GM23338 (cell line): ENCODE measurements around the gene SORCS2. TPM values are rescaled to one million over a fixed set of nuclear protein-coding genes. Genes with fewer than 3 reads are reported as not detected.

ENCODE experiments used
- ATAC-seq: fragments of 200-7000 bp; cut with Tn5 transposase; 3 replicates; pipeline ENCODE4 v1.9.1; 2020
- DNase-seq: peaks from one replicate; pipeline ENCODE4 v3.0.0-alpha.2; 2015; ENCODE audit warnings: low spot score
- H2AFZ ChIP-seq: fragments of 200-600 bp; sonication (generic); 2 replicates; pipeline ENCODE4 v1.8.0; 2016; ENCODE audit warnings: antibody characterized with exemption, mild to moderate bottlenecking, moderate library complexity
- H3F3A ChIP-seq: fragments of 200-600 bp; sonication (generic); replicated peaks from 2 replicates; pipeline ENCODE4 v1.8.0; 2017; ENCODE audit warnings: antibody characterized with exemption, mixed run types, low read depth
- H3K27ac ChIP-seq: fragments of 200-600 bp; sonication (generic); 2 replicates; pipeline ENCODE4 v1.6.1; 2016; ENCODE audit warnings: low read depth
- H3K27me3 ChIP-seq: fragments of 200-600 bp; sonication (generic); 2 replicates; pipeline ENCODE4 v1.8.0; 2016; ENCODE audit warnings: mild to moderate bottlenecking, mixed run types, moderate library complexity; ENCODE audit not compliant: insufficient read depth
- H3K36me3 ChIP-seq: fragments of 200-600 bp; sonication (generic); 2 replicates; pipeline ENCODE4 v1.8.0; 2016; ENCODE audit warnings: mild to moderate bottlenecking; ENCODE audit not compliant: insufficient read depth
- H3K4me1 ChIP-seq: fragments of 200-600 bp; sonication (generic); 2 replicates; pipeline ENCODE4 v1.8.0; 2016; ENCODE audit warnings: mild to moderate bottlenecking, moderate library complexity; ENCODE audit not compliant: insufficient read depth
- H3K4me2 ChIP-seq: fragments of 200-600 bp; sonication (generic); 2 replicates; pipeline ENCODE4 v1.7.1; 2017; ENCODE audit warnings: mixed run types
- H3K4me3 ChIP-seq: fragments of 200-600 bp; sonication (generic); 2 replicates; pipeline ENCODE4 v1.6.1; 2016; ENCODE audit warnings: mixed run types
- H3K79me2 ChIP-seq: fragments of 200-600 bp; sonication (generic); replicated peaks from 2 replicates; pipeline ENCODE4 v1.8.0; 2017; ENCODE audit warnings: mild to moderate bottlenecking; ENCODE audit not compliant: insufficient read depth
- H3K9me2 ChIP-seq: fragments of 200-600 bp; sonication (generic); 2 replicates; pipeline ENCODE4 v1.8.0; 2017; ENCODE audit not compliant: insufficient read depth
- H4K20me1 ChIP-seq: fragments of 200-600 bp; sonication (generic); replicated peaks from 2 replicates; pipeline ENCODE4 v1.8.0; 2017; ENCODE audit warnings: mild to moderate bottlenecking; ENCODE audit not compliant: insufficient read depth
- H3K27ac Mint-ChIP-seq: 2 replicates; pipeline ENCODE4 v1.8.0; 2020; ENCODE audit warnings: inconsistent platforms, mild to moderate bottlenecking, moderate library complexity, mixed read lengths
- H3K27me3 Mint-ChIP-seq: 3 replicates; pipeline ENCODE4 v1.8.0; 2022; ENCODE audit warnings: low read depth, mild to moderate bottlenecking, moderate library complexity, mixed read lengths, inconsistent platforms; ENCODE audit not compliant: insufficient read depth, poor library complexity
- H3K36me3 Mint-ChIP-seq: 3 replicates; pipeline ENCODE4 v1.8.0; 2021; ENCODE audit warnings: low read depth, mild to moderate bottlenecking, inconsistent platforms, moderate library complexity, mixed read lengths
- H3K4me1 Mint-ChIP-seq: 3 replicates; pipeline ENCODE4 v1.8.0; 2020; ENCODE audit warnings: mild to moderate bottlenecking, inconsistent platforms, mixed read lengths
- H3K4me3 Mint-ChIP-seq: 3 replicates; pipeline ENCODE4 v1.8.0; 2021; ENCODE audit warnings: moderate library complexity, mild to moderate bottlenecking, inconsistent platforms, mixed read lengths
- H3K9me3 Mint-ChIP-seq: 3 replicates; pipeline ENCODE4 v1.8.0; 2020; ENCODE audit warnings: moderate library complexity, mild to moderate bottlenecking, inconsistent platforms, mixed read lengths
- CREB1 ChIP-seq: fragments of 250-450 bp; sonication (Bioruptor Pico); IDR thresholded peaks from 2 replicates; pipeline ENCODE4 v1.5.0; 2020; ENCODE audit warnings: low read depth, mild to moderate bottlenecking, moderate library complexity
- CTCF ChIP-seq, 2 experiments: fragments of 200-600 bp in 1 of 2; sonication (generic) in 1 of 2; conservative IDR thresholded peaks; 2 replicates each; pipeline versions ENCODE4 v1.5.1 to v1.6.1; 2016 to 2017; ENCODE audit warnings: antibody characterized with exemption in 2 of 2, low read depth in 2 of 2, mild to moderate bottlenecking in 2 of 2, moderate library complexity in 1 of 2
- ETS1 ChIP-seq: IDR thresholded peaks from 2 replicates; pipeline ENCODE4 v1.6.1; 2016; ENCODE audit warnings: antibody characterized with exemption
- EZH2 ChIP-seq: fragments of 200-600 bp; sonication (generic); IDR thresholded peaks from one replicate; pipeline ENCODE4 v1.8.0; 2017; ENCODE audit warnings: antibody characterized with exemption, mild to moderate bottlenecking, low read depth; ENCODE audit not compliant: unreplicated experiment
- EZH2phosphoT487 ChIP-seq: fragments of 200-600 bp; sonication (generic); IDR thresholded peaks from one replicate; pipeline ENCODE4 v1.8.1; 2018; ENCODE audit warnings: antibody characterized with exemption; ENCODE audit not compliant: unreplicated experiment
- JUNB ChIP-seq: IDR thresholded peaks from one replicate; pipeline ENCODE4 v1.6.1; 2016; ENCODE audit warnings: antibody characterized with exemption; ENCODE audit not compliant: unreplicated experiment
- NANOG ChIP-seq: IDR thresholded peaks from 2 replicates; pipeline ENCODE4 v1.6.1; 2016; ENCODE audit warnings: antibody characterized with exemption, borderline replicate concordance
- POLR2AphosphoS5 ChIP-seq: IDR thresholded peaks from 2 replicates; pipeline ENCODE4 v1.6.1; 2016; ENCODE audit warnings: antibody characterized with exemption, low read depth
- STAT1 ChIP-seq: IDR thresholded peaks from one replicate; pipeline ENCODE4 v1.6.1; 2016; ENCODE audit warnings: antibody characterized with exemption; ENCODE audit not compliant: unreplicated experiment
- ZNF114 ChIP-seq: fragments of 250-450 bp; sonication (Bioruptor Pico); IDR thresholded peaks from 2 replicates; pipeline ENCODE4 v1.5.0; 2020; ENCODE audit warnings: mild to moderate bottlenecking, moderate library complexity
- polyA plus RNA-seq: library from polyadenylated mRNA; unstranded; fragments of >200 nt; fragmentation: Nextera tagmentation; extraction: Ambion mirVana; gene quantifications from 2 replicates; pipeline ENCODE4 v1.2.1, GENCODE V29; 2016
- total RNA-seq: library from RNA; depleted of rRNA; stranded (reverse); fragments of >200 nt; shearing (Covaris generic); gene quantifications from 2 replicates; pipeline ENCODE4 v1.2.3, GENCODE V29; 2014
- TF ChIP-seq, protein P1 (sequence below): IDR thresholded peaks from one replicate; pipeline ENCODE4 v1.6.1; 2018; ENCODE audit warnings: antibody characterized with exemption; ENCODE audit not compliant: unreplicated experiment

Gene SORCS2
- total and polyA plus RNA-seq, 2 experiments from 2014 or later = 0.47 to 2.4 TPM

DNA sequence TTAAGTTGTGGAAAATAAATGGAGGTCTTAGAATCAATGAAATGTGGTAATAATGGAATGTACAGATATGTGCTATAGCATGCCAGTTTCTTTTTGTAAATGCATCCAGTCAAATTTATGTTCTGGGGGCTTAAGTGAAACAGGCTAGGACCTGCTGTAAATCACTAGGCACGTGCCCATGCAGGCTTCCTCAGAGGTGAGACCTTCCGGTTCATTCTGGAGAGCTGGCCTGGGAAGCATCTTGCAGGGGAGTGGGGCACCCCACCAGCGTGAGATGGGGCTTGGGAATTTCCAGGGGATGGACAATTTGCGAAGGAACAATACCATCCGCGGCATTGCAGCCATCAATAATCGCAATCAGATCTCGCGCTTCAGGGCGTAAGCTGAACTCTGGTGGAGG is 80.1 kb downstream of the SORCS2 start:
- TF ChIP-seq ETS1 (no peak), CTCF (conservative IDR thresholded peaks at IDR 0.05; ENCODE audit: low read depth in 2 of 2) (no peak), CREB1 (CRISPR knock-in tag) (no peak), JUNB (no peak), EZH2 (no peak), ZNF114 (CRISPR knock-in tag) (no peak), EZH2phosphoT487 (no peak), NANOG (no peak), POLR2AphosphoS5 (no peak)
- Mint-ChIP-seq H3K4me1 (no peaks in the 10 kb centered on the region; the same call in 2 of the 3 replicates), H3K9me3 (peaks cover 9% of the 10 kb centered on the region; the same call in 1 of the 3 replicates), H3K27ac (no peak overlapping the region), H3K36me3 (no peaks in the 10 kb centered on the region; the same call in 2 of the 3 replicates), H3K4me3 (no peak overlapping the region), H3K27me3 (peaks cover 4% of the 10 kb centered on the region)
- Histone ChIP-seq H3K9me2 (no peaks in the 10 kb centered on the region), H3K4me1 (no peaks in the 10 kb centered on the region), H3K4me3 (no peak overlapping the region), H3F3A (no peaks in the 10 kb centered on the region), H3K4me2 (no peak overlapping the region), H3K79me2 (no peaks in the 10 kb centered on the region), H3K27ac (no peak overlapping the region), H4K20me1 (no peaks in the 10 kb centered on the region), H3K27me3 (no peaks in the 10 kb centered on the region), H3K36me3 (no peaks in the 10 kb centered on the region), H2AFZ (no peak overlapping the region)
- DNase-seq = no peak
- ATAC-seq = no peak

DNA sequence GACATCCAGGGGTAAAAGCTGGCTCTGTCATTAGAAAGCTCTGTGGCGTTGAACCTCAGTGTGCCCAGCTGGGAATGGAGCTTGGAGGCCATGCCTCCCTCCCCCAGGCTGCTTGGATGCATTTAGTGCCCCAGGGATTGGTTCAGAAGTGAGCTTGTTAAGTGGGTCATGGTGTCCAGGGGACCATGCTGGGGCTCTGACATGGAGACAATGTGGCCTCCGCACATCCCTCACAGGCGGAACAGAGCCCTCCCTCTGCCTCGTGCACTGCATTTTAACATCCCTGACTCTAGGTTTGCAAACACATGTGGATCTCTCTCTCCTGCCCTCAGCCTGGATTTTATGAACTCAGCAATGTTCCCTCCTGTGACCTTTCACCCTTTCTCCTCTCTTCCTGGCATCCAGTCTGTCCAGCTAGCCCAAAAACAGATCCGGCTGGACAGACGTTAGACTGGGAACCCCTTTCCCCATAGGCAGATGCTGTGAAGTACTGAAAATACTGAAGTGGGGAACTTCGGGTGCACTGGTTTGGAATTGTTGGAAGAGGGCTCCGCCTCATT is 81.5 kb downstream of the SORCS2 start:
- no peak overlapping the region for H2AFZ ChIP-seq
- Mint-ChIP-seq H3K4me1 (no peaks in the 10 kb centered on the region; the same call in 2 of the 3 replicates), H3K36me3 (no peaks in the 10 kb centered on the region; the same call in 2 of the 3 replicates), H3K27me3 (peaks cover 4% of the 10 kb centered on the region), H3K27ac (no peak overlapping the region), H3K4me3 (no peak overlapping the region), H3K9me3 (peaks cover 9% of the 10 kb centered on the region; the same call in 1 of the 3 replicates)
- no peaks in the 10 kb centered on the region for H3K36me3 ChIP-seq
- H3K4me2 ChIP-seq = no peak overlapping the region
- no peaks in the 10 kb centered on the region for H3K4me1 ChIP-seq
- no peaks in the 10 kb centered on the region for H3K9me2 ChIP-seq
- no peaks in the 10 kb centered on the region for H3K27me3 ChIP-seq
- no peaks in the 10 kb centered on the region for H3F3A ChIP-seq
- no peaks in the 10 kb centered on the region for H3K79me2 ChIP-seq
- H4K20me1 ChIP-seq = no peaks in the 10 kb centered on the region
- H3K4me3 ChIP-seq = no peak overlapping the region
- DNase-seq (no peak), ATAC-seq (no peak)
- no peak overlapping the region for H3K27ac ChIP-seq
- no peak for TF ChIP-seq NANOG
- TF ChIP-seq CREB1 (CRISPR knock-in tag) = no peak
- no peak for TF ChIP-seq CTCF (conservative IDR thresholded peaks at IDR 0.05; ENCODE audit: low read depth in 2 of 2)
- TF ChIP-seq ETS1 = no peak
- no peak for TF ChIP-seq ZNF114 (CRISPR knock-in tag)
- no peak for TF ChIP-seq POLR2AphosphoS5
- no peak for TF ChIP-seq JUNB
- TF ChIP-seq EZH2phosphoT487 = no peak
- TF ChIP-seq EZH2 = no peak
- no peak for TF ChIP-seq STAT1
- TF ChIP-seq, protein P1, sequence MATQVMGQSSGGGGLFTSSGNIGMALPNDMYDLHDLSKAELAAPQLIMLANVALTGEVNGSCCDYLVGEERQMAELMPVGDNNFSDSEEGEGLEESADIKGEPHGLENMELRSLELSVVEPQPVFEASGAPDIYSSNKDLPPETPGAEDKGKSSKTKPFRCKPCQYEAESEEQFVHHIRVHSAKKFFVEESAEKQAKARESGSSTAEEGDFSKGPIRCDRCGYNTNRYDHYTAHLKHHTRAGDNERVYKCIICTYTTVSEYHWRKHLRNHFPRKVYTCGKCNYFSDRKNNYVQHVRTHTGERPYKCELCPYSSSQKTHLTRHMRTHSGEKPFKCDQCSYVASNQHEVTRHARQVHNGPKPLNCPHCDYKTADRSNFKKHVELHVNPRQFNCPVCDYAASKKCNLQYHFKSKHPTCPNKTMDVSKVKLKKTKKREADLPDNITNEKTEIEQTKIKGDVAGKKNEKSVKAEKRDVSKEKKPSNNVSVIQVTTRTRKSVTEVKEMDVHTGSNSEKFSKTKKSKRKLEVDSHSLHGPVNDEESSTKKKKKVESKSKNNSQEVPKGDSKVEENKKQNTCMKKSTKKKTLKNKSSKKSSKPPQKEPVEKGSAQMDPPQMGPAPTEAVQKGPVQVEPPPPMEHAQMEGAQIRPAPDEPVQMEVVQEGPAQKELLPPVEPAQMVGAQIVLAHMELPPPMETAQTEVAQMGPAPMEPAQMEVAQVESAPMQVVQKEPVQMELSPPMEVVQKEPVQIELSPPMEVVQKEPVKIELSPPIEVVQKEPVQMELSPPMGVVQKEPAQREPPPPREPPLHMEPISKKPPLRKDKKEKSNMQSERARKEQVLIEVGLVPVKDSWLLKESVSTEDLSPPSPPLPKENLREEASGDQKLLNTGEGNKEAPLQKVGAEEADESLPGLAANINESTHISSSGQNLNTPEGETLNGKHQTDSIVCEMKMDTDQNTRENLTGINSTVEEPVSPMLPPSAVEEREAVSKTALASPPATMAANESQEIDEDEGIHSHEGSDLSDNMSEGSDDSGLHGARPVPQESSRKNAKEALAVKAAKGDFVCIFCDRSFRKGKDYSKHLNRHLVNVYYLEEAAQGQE = no peak
